ENCODE data around the gene SLC22A23.

- TF ChIP-seq, protein P1, sequence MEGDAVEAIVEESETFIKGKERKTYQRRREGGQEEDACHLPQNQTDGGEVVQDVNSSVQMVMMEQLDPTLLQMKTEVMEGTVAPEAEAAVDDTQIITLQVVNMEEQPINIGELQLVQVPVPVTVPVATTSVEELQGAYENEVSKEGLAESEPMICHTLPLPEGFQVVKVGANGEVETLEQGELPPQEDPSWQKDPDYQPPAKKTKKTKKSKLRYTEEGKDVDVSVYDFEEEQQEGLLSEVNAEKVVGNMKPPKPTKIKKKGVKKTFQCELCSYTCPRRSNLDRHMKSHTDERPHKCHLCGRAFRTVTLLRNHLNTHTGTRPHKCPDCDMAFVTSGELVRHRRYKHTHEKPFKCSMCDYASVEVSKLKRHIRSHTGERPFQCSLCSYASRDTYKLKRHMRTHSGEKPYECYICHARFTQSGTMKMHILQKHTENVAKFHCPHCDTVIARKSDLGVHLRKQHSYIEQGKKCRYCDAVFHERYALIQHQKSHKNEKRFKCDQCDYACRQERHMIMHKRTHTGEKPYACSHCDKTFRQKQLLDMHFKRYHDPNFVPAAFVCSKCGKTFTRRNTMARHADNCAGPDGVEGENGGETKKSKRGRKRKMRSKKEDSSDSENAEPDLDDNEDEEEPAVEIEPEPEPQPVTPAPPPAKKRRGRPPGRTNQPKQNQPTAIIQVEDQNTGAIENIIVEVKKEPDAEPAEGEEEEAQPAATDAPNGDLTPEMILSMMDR (IDR thresholded peaks at IDR 0.05; ENCODE audit: low read length) = no peak
- TF ChIP-seq EZH2phosphoT487 (IDR thresholded peaks at IDR 0.05; ENCODE audit: low read length) (no peak), EZH2 (optimal IDR thresholded peaks at IDR 0.05; ENCODE audit: low read depth, low read length) (no peak)
These were observed 230.1 kb downstream of the SLC22A23 start for GRCh38 chr6:3226481-3227362.

Data from MM.1S (cell line).